Astrocyte of the cerebellum (primary cell): Measurements from ENCODE around the gene FRMPD4.

Experiments used
- DNase-seq: peaks from one replicate; pipeline ENCODE4 v3.0.0-alpha.2; 2011; ENCODE audit warnings: low read depth
- H3K4me3 ChIP-seq: 2 replicates; pipeline ENCODE4 v1.5.1; 2011; ENCODE audit warnings: mild to moderate bottlenecking, low read depth, low read length, moderate library complexity
- in situ Hi-C: cut with HindIII; loops from 2 replicates; pipeline ENCODE4 v1.10.0; 2017; ENCODE audit warnings: low sequenced_read_pairs
- TF ChIP-seq, protein P1 (sequence below): IDR thresholded peaks from 2 replicates; pipeline ENCODE4 v1.5.1; 2012; ENCODE audit warnings: low read length, low read depth, moderate library complexity, mild to moderate bottlenecking; ENCODE audit errors: missing control alignments

Gene FRMPD4

GRCh38 chrX:12722314-12722713 is 584.0 kb downstream of the FRMPD4 start:
- TF ChIP-seq, protein P1, sequence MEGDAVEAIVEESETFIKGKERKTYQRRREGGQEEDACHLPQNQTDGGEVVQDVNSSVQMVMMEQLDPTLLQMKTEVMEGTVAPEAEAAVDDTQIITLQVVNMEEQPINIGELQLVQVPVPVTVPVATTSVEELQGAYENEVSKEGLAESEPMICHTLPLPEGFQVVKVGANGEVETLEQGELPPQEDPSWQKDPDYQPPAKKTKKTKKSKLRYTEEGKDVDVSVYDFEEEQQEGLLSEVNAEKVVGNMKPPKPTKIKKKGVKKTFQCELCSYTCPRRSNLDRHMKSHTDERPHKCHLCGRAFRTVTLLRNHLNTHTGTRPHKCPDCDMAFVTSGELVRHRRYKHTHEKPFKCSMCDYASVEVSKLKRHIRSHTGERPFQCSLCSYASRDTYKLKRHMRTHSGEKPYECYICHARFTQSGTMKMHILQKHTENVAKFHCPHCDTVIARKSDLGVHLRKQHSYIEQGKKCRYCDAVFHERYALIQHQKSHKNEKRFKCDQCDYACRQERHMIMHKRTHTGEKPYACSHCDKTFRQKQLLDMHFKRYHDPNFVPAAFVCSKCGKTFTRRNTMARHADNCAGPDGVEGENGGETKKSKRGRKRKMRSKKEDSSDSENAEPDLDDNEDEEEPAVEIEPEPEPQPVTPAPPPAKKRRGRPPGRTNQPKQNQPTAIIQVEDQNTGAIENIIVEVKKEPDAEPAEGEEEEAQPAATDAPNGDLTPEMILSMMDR: no peak
- in situ Hi-C loops: no loop called here
- H3K4me3 ChIP-seq: no peak overlapping the region
- no peak for DNase-seq

DNA sequence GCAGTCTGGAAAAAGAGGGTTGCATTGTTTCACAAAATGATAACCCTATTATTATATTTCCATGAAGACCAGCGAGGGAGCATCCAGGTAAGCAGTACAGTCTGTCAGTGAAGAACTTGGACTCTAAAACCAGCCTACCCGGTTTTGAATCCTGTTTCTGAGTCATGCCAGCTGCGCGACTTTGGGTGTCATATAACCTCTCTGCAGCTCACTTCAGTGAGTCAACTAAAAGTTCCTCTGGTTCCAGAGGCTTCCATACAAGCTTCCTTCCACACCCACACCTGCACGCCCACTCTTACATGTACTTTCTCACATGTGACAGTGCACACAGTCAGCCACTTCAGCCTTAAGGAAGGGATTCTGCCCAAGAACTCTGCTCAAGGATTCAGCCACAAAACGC is 603.1 kb downstream of the FRMPD4 start:
- TF ChIP-seq, protein P1: no peak
- in situ Hi-C loops: no loop called here
- no peak for DNase-seq
- no peak overlapping the region for H3K4me3 ChIP-seq

DNA sequence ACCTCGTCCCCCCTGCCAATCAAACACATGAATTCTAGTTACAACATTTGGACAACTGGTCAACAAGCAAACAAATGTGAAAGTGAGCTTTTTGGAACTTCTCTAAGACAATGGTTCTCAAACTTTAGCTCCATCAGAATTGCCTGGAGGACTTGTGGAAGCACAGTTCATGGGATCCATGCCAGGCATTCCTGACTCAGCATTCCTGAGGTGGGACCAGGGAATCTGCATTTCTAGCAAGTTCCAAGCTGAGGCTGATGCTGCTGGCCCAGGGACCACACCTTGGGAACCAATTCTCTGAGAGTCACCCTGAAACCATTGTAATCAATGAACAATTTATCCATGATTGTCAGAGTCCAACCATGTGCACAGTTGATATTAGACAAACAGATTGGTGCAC is 609.2 kb downstream of the FRMPD4 start:
- DNase-seq: no peak
- in situ Hi-C loops: no loop called here
- no peak overlapping the region for H3K4me3 ChIP-seq
- TF ChIP-seq, protein P1: no peak

DNA sequence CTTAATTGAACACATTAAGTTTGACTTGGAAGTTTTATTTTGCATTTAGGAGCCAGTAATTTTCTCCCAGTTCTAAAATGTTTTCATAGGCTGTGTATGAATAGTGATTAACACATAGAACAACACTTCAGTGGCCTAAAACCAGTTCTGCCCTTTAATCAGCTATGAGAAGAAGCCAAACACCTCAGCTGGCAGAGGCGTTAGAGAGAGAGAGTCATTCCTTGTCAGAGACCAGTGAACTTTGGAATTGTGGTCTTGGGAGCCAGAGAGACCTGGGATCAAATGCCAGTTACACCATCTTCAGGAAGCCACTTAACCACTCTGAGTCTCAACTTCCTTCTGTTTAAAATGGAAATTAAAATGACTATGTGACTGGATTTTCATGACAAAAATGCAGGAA is 613.6 kb downstream of the FRMPD4 start:
- no peak overlapping the region for H3K4me3 ChIP-seq
- TF ChIP-seq, protein P1: no peak
- no peak for DNase-seq
- in situ Hi-C loops: no loop called here

- in situ Hi-C loops: no loop called here
- no peak for DNase-seq
- TF ChIP-seq, protein P1: no peak
- no peak overlapping the region for H3K4me3 ChIP-seq
These were observed 615.1 kb downstream of the FRMPD4 start for GRCh38 chrX:12753366-12753765.

DNA sequence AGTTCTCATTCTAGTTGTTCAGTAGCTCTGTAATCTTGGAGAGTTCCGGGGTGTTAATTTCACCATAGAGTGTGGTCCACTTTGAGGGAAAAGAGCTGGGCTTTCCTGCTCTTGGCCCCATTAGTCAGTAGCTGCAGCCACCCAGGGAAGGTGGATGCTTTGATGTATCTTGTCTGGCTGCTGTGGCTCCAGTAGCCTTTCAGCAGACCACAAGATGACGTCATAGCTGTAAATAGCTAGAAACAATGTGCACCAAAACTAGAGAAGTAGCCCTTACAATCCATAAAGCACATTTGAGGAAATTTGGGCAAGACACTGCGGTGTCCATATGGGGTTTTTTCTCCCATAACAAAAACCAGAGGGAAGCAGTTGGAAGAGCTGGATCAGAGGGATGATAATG is 620.0 kb downstream of the FRMPD4 start:
- H3K4me3 ChIP-seq: no peak overlapping the region
- TF ChIP-seq, protein P1: no peak
- in situ Hi-C loops: no loop called here
- DNase-seq: no peak

DNA sequence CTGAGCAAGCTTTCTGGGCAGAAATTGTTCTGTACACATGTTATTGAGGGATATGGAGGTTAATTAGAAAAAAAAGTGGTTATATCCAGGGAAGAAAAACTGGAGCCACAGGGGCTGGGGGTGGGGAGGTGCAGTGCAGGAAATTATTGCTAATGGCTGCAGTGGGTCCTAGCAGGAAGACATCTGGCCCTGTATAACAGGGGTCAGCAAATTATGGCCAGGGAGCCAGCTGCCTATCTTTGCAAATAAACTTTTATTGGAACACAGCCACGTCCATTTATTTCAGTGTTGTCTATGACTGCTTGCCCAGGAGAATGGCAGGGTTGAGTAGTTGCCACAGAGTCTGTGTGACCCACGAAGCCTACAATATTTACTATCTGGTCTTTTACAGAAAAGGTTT is 629.6 kb downstream of the FRMPD4 start:
- DNase-seq: no peak
- H3K4me3 ChIP-seq: no peak overlapping the region
- TF ChIP-seq, protein P1: no peak
- in situ Hi-C loops: no loop called here
